Smooth muscle cell (in vitro differentiated cells): ENCODE results near the gene NUAK1. TPM values are rescaled to one million over a fixed set of nuclear protein-coding genes. Genes with fewer than 3 reads are reported as not detected.
A peak's percentile ranks its signal among the peaks of the same experiment; 100 is the strongest.

Experiments
- DNase-seq: peaks from one replicate; lab custom pipeline; 2025; ENCODE audit not compliant: unreplicated experiment; lab: John Stamatoyannopoulos, UW
- H2AFZ ChIP-seq: fragments of 200-600 bp; sonication (generic); 2 replicates; pipeline ENCODE4 v1.6.0; 2016; ENCODE audit warnings: antibody characterized with exemption, low read depth, mild to moderate bottlenecking
- H3F3A ChIP-seq: fragments of 200-600 bp; sonication (generic); 2 replicates; pipeline ENCODE4 v1.6.0; 2017; ENCODE audit warnings: antibody characterized with exemption, low read depth
- H3K27ac ChIP-seq: fragments of 200-600 bp; sonication (generic); 2 replicates; pipeline ENCODE4 v1.5.1; 2016; ENCODE audit warnings: low read depth, mild to moderate bottlenecking
- H3K27me3 ChIP-seq: fragments of 200-600 bp; sonication (generic); 2 replicates; pipeline ENCODE4 v1.6.1; 2016; ENCODE audit warnings: low read depth, mild to moderate bottlenecking
- H3K36me3 ChIP-seq: fragments of 200-600 bp; sonication (generic); 2 replicates; pipeline ENCODE4 v1.5.1; 2016; ENCODE audit warnings: low read depth
- H3K4me1 ChIP-seq: fragments of 200-600 bp; sonication (generic); 2 replicates; pipeline ENCODE4 v1.5.1; 2016; ENCODE audit warnings: low read depth
- H3K4me2 ChIP-seq: fragments of 200-600 bp; sonication (generic); 2 replicates; pipeline ENCODE4 v1.6.0; 2016; ENCODE audit warnings: mild to moderate bottlenecking
- H3K4me3 ChIP-seq: fragments of 200-600 bp; sonication (generic); 2 replicates; pipeline ENCODE4 v1.5.1; 2016; ENCODE audit warnings: mild to moderate bottlenecking
- H3K79me2 ChIP-seq: fragments of 200-600 bp; sonication (generic); 2 replicates; pipeline ENCODE4 v1.6.0; 2016; ENCODE audit warnings: low read depth, mild to moderate bottlenecking
- H3K9ac ChIP-seq: fragments of 200-600 bp; sonication (generic); 2 replicates; pipeline ENCODE4 v1.6.0; 2016; ENCODE audit warnings: low read depth
- H3K9me3 ChIP-seq: fragments of 200-600 bp; sonication (generic); replicated peaks from 2 replicates; pipeline ENCODE4 v1.5.1; 2016; ENCODE audit warnings: low read depth
- H4K20me1 ChIP-seq: fragments of 200-600 bp; sonication (generic); 2 replicates; pipeline ENCODE4 v1.6.0; 2016; ENCODE audit warnings: low read depth
- CTCF ChIP-seq: fragments of 200-600 bp; sonication (generic); IDR thresholded peaks from 2 replicates; pipeline ENCODE4 v1.5.1; 2017; ENCODE audit warnings: borderline replicate concordance, mild to moderate bottlenecking, antibody characterized with exemption; ENCODE audit not compliant: insufficient read depth, poor library complexity, severe bottlenecking
- WGBS: methylation state at CpG from one replicate; pipeline ENCODE4 v1.1.7; 2016; ENCODE audit warnings: low lambda C conversion rate; 5-methylcytosine and 5-hydroxymethylcytosine counted together
- polyA plus RNA-seq: library from polyadenylated mRNA; unstranded; fragments of >200 nt; fragmentation: Nextera tagmentation; extraction: Ambion mirVana; gene quantifications from 2 replicates; pipeline ENCODE4 v1.2.1, GENCODE V29; 2016
- total RNA-seq: library from RNA; depleted of rRNA; stranded (reverse); fragments of >200 nt; gene quantifications from 2 replicates; pipeline ENCODE4 v1.2.3, GENCODE V29; 2014

The NUAK1 gene
- total and polyA plus RNA-seq, 2 experiments from 2014 or later = 35.3 to 64.2 TPM

DNA sequence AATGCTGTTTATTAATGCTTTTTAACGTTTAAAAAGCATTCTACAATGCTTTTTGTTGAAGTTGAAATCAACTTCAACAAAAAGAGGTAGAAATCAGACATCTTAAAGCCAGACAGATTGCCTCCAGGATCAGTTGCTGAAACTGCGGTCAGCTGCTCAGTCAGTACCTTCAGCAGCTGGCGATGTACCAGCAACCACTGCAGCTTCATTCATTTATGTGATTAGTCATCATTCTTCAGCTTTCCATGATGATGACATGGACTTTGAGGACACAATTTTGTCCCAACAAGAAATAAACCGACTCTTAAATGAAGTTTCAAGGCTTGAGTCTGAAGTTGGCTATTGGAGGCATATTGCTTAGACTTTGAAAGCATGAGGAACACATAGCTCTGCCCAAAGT, 31.5 kb upstream of the NUAK1 start:
- TF ChIP-seq CTCF = no peak
- no peaks in the 10 kb centered on the region for H3K79me2 ChIP-seq
- H3K4me2 ChIP-seq = peak overlapping the region; percentile 49
- H2AFZ ChIP-seq = no peak overlapping the region
- H3K9me3 ChIP-seq = no peaks in the 10 kb centered on the region
- H3K27ac ChIP-seq = peak overlapping the region; percentile 49
- H4K20me1 ChIP-seq = no peaks in the 10 kb centered on the region
- no peaks in the 10 kb centered on the region for H3K4me1 ChIP-seq
- no peaks in the 10 kb centered on the region for H3K27me3 ChIP-seq
- DNase-seq = no peak
- 47% methylated on average over 4 of the region's 4 CpGs for WGBS
- H3K36me3 ChIP-seq = no peaks in the 10 kb centered on the region
- H3K9ac ChIP-seq = no peak overlapping the region
- no peak overlapping the region for H3K4me3 ChIP-seq
- H3F3A ChIP-seq = no peaks in the 10 kb centered on the region

- no peak overlapping the region for H3K27ac ChIP-seq
- no peaks in the 10 kb centered on the region for H3K79me2 ChIP-seq
- H4K20me1 ChIP-seq = no peaks in the 10 kb centered on the region
- no peak overlapping the region for H3K4me2 ChIP-seq
- no peaks in the 10 kb centered on the region for H3K4me1 ChIP-seq
- H3K9ac ChIP-seq = no peak overlapping the region
- DNase-seq = no peak
- H2AFZ ChIP-seq = no peak overlapping the region
- H3K9me3 ChIP-seq = no peaks in the 10 kb centered on the region
- H3K27me3 ChIP-seq = no peaks in the 10 kb centered on the region
- no peaks in the 10 kb centered on the region for H3K36me3 ChIP-seq
- no peak overlapping the region for H3K4me3 ChIP-seq
- WGBS = 92% methylated on average over 3 of the region's 3 CpGs
- no peak for TF ChIP-seq CTCF
- H3F3A ChIP-seq = no peaks in the 10 kb centered on the region
These were observed 25.0 kb upstream of the NUAK1 start for GRCh38 chr12:106163712-106164111.

GRCh38 chr12:106161491-106161890, 22.7 kb upstream of the NUAK1 start:
- no peaks in the 10 kb centered on the region for H3K9me3 ChIP-seq
- H4K20me1 ChIP-seq = no peaks in the 10 kb centered on the region
- H3K4me2 ChIP-seq = no peak overlapping the region
- H3K79me2 ChIP-seq = no peaks in the 10 kb centered on the region
- WGBS = 93% methylated on average over 2 of the region's 2 CpGs
- H3K36me3 ChIP-seq = no peaks in the 10 kb centered on the region
- no peaks in the 10 kb centered on the region for H3K27me3 ChIP-seq
- no peak overlapping the region for H3K9ac ChIP-seq
- no peak overlapping the region for H3K4me3 ChIP-seq
- TF ChIP-seq CTCF = no peak
- no peak overlapping the region for H3K27ac ChIP-seq
- H2AFZ ChIP-seq = no peak overlapping the region
- DNase-seq = no peak
- H3K4me1 ChIP-seq = no peaks in the 10 kb centered on the region
- H3F3A ChIP-seq = no peaks in the 10 kb centered on the region

GRCh38 chr12:106160915-106161314, 22.2 kb upstream of the NUAK1 start:
- TF ChIP-seq CTCF = no peak
- H3K4me1 ChIP-seq = no peaks in the 10 kb centered on the region
- no peaks in the 10 kb centered on the region for H3K79me2 ChIP-seq
- no peaks in the 10 kb centered on the region for H3K36me3 ChIP-seq
- H2AFZ ChIP-seq = no peak overlapping the region
- H3K27me3 ChIP-seq = no peaks in the 10 kb centered on the region
- no peak overlapping the region for H3K4me3 ChIP-seq
- no peaks in the 10 kb centered on the region for H3K9me3 ChIP-seq
- DNase-seq = no peak
- no peak overlapping the region for H3K27ac ChIP-seq
- H3F3A ChIP-seq = no peaks in the 10 kb centered on the region
- H4K20me1 ChIP-seq = no peaks in the 10 kb centered on the region
- WGBS = 82% methylated on average over 1 of the region's 1 CpG
- H3K9ac ChIP-seq = no peak overlapping the region
- no peak overlapping the region for H3K4me2 ChIP-seq
